GM18861 (cell line): ENCODE data around the gene TBC1D2B.
"Not testable (repeated sequence)": the region's sequence is repeated elsewhere in the genome, so short reads cannot be mapped to it uniquely, and the experiment has no call there.

ENCODE experiments used
- ATAC-seq: cut with Tn5 transposase; IDR thresholded peaks from one replicate; pipeline ENCODE4 v1.9.1; 2021; ENCODE audit not compliant: unreplicated experiment

The TBC1D2B gene

GRCh38 chr15:78006567-78007205, 70.8 kb downstream of the TBC1D2B start:
- no peak for ATAC-seq

- ATAC-seq = no peak
Measured at GRCh38 chr15:78004919-78005634, 72.4 kb downstream of the TBC1D2B start.

DNA sequence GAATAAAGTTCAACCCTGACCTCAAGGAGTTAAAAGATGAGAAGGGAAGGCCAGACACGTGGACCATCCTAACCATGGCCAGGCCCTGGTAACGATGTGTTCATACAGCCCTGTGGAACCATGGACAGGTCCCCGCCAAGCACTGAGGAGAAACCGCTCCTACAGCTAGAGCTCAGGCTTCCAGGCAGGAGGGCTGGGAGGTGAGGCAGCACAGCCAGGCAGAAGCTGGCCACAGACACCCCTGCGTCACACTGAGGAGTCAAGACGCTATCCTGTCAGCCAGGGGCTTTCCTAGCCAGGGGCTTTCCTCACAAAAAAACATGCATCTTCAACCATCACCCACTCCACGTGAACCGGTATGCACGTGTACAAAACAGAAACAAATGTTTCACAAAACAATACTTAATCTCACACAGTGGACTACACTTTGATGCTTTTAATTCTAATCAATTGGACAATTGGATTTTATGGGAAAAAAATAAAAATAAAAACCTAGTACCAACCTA, 73.2 kb downstream of the TBC1D2B start:
- no peak for ATAC-seq

DNA sequence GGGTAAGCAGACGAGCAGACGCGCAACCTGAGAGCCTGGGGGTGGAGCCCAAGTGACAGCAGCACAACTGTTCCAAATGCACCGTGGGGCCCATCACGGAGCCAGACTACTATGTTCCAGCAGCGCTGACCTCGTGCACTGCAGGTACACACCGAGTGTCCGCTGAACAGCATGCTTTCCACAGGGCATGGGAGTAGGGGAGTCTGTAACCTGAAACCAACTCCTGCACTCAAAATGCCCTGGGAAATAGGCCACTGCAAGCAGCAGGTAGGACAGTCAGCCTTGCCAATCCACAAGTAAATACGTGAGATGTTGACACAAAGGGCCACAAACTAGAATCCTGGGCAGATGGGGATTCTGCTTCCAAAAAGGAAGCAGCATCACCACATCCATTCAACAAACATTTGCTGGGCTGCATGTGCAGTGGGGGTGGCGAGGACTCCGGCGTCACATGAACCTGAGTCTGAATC, 73.9 kb downstream of the TBC1D2B start:
- no peak for ATAC-seq

GRCh38 chr15:78002996-78003395, 74.5 kb downstream of the TBC1D2B start:
- ATAC-seq = no peak

GRCh38 chr15:78001656-78002055, 75.9 kb downstream of the TBC1D2B start:
- no peak for ATAC-seq

DNA sequence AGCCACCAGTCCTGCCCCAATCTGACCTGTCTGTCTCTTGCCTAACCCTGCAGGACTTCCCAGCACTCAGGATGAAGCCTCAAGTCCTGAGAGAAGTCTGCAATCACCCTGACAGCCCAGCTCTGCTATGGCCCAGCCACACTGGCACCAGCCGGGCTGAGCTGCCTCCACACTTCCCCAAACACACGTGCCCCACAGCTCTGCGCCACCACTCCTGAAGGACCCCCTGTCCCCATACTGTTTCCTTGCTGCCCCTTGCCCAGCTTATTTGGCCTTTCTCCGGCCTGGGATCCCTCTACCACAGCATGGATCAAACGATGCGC, 76.6 kb downstream of the TBC1D2B start:
- ATAC-seq = no peak

DNA sequence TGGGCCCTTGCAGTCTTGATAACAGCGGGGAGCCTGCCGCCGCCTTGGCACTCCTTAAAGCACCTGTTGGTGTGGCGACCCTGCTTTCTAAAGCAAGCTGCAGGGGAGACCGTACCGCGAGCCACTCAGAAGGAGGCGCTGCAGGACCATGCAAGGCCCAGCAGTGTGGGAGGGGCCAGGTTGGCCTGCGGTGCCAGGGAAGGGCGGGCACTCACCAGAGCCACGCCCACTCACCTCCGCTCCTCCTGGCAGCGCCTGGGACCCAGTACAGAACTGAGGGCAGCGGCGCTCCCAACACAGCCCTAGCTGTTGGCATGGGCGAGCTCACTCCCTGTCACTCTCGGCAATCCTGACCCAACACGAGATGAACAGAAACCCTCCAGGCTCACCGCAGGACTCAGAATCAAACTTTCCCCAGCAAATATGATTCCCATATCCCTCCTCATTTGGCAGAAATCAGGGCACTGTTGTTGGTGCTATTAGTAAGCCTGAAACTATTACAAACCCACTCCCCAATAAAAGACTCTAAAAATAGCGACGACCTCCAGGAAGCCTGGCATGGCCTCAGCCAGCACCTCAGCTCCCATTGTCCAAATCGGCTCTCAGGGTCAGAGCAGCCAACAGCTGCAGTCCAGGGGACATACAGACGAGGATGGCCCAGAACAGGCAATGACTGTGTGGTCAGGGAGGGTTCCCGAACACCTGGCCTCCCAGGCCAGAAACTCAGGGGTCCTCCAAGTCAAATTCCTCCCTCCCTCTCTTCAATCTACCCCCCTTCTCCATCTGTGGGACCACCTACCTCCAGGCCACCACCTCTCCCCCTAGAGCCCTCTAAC, 77.2 kb downstream of the TBC1D2B start:
- ATAC-seq = peak; percentile 50

GRCh38 chr15:77999486-77999885, 78.0 kb downstream of the TBC1D2B start:
- ATAC-seq = no peak

GRCh38 chr15:77998592-77998991, 78.9 kb downstream of the TBC1D2B start:
- no peak for ATAC-seq

- ATAC-seq = not testable (repeated sequence)
Measured at GRCh38 chr15:77997761-77998554, 79.6 kb downstream of the TBC1D2B start.

DNA sequence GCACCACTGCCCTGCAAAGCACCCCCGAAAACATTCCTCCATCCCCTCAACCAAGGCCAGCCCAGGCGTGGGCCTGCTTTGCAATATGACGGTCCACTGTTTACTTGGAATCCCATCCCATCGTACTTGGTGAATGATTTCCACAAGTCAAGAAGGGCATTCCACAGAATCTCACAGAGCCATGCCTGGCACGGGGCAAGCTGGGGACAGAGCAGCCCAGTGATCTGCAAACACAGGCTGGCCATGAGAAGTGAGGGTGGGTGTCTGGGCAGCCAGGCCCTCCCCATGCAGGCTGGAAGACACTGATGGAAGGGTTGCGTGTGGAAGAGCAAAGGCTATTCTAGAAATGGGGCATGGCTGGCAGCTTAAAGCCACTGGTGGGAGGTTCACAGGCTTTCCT, 80.3 kb downstream of the TBC1D2B start:
- not testable (repeated sequence) for ATAC-seq

DNA sequence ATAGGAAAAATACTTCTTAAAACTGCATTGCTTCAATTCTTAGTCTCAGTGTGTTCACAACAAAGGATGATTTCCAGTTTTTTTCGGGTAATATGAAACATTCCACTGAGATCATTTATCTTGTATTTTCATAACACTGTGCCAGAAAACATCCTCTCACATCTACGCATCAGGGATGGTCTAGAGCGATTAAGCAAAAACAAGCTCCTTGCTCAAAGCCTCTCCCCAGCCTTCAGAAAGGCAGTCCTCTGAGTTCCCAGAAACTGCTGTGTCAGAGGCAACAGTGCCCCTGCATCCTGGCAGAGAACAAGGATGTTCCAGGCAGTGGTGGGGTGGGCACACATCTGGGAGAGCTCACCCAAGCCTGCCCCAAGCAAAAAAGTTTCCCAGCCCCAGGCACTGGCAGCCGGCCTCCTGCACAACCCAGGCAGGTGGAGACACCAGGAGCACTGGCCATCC, 80.8 kb downstream of the TBC1D2B start:
- ATAC-seq = not testable (repeated sequence)

DNA sequence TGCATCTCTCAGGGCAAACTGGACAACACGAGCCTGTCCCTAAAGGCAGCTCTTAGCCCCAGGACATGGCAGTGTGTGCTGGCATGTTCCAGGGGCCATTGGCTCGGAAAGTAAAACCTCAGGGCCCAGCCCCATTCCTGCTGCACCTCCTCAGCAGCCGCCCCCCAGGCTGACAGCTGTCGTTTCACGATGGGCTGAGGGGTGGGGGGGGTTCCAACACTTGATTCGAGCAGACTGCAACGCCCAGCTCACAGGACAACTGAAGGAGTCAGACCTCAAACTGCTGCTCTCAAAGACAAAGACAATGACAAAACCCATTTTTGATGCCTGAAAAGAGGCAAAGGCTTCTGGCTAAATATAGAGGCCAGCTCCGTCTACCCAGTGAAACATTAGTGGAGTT, 81.3 kb downstream of the TBC1D2B start:
- not testable (repeated sequence) for ATAC-seq

DNA sequence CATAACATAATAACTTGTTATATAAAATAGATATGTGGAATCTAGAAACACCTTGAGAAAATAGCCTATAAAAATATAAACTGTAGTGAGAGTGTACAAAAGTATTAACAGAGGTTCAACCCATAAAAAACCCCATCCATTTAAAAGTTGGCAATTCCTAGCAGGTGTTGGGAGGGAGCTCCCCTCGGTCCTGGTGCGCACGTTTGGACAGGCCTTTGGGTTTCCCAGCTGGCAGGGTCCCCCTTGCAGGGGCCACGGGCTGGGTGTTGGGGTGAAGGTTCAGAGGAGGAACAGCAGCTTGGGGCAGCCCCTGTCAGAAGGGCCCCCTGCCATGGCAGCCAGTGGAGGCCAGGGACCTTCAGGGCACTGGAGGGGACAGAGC, 82.0 kb downstream of the TBC1D2B start:
- not testable (repeated sequence) for ATAC-seq

GRCh38 chr15:77994893-77995536, 82.5 kb downstream of the TBC1D2B start:
- not testable (repeated sequence) for ATAC-seq

DNA sequence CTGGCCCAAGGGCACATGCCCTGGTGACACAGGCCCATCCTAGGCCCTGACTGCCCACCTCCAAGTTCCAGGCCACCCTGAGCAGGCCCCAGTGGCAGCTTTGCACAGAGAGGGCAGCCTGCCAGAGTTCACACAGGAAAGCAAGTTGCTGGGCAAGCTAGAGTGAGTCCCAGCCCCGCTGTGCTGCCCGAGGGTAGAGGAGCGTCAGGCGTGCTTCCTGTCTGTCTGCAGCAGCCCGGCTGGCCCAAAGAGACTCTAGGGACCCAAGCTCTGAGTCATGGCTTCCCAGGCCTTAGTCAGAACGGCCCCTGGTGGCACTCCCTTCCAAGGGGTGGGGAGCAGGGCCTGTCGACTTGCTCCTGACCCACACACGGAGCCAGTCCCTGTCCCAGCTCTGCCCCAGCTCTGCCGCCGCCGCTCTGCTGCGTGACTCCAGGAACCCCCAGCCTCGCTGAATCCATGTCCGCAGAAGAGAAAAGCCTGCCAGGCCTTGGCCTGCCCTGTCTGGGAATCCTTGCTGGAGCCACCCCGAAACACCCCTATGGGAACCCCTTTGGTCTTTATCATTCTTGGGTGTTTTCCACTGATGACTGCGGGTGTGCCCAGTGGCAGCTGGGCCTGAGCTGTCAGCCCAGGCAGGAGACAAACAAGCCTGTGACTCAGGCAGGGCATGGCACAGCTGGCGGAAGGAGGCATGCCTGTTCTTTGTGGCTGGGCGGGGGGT, 83.4 kb downstream of the TBC1D2B start:
- ATAC-seq = peak; percentile 65

DNA sequence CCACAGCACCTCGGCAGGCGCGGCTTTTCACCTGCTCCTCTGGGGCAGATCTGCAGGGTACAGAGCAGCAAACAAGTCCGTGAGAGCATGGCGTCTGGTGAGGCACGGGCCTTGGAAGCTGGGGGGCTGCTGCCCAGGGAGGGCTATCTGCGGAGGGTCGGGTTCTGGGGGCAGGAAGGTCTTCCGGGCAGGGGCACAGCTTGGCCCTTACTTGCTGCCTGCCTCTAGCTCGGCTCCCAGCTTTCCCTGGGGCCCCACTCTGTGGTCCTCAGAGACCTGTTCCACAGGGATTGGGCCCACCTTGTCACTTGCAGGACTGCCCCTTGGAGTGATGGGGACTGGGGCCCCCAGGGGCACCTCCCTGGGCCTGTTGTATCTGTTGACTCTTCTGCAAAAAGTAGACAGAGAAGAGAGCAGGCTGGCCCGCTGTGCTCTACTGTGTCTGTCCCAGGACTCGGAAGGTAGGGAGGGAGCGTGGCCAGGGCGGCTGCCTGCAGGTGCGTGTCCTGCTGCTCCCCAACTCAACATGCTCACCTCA, 84.1 kb downstream of the TBC1D2B start:
- no peak for ATAC-seq
